Parietal lobe (tissue), 2 donors: Measurements from ENCODE around the gene MYO6. TPM values are rescaled to one million over a fixed set of nuclear protein-coding genes. Genes with fewer than 3 reads are reported as not detected.

ENCODE experiments used
- small RNA-seq: library from RNA; depleted of rRNA; stranded (forward); fragments of <200 nt; gene quantifications from one replicate; pipeline ENCODE3, GENCODE V24; 2014; ENCODE audit warnings: low replicate concordance
- total RNA-seq: library from RNA; depleted of rRNA; stranded (reverse); fragments of >200 nt; gene quantifications from one replicate; pipeline ENCODE4 v1.2.3, GENCODE V29; 2014

MYO6 gene
- total RNA-seq, result 40.1 TPM

DNA sequence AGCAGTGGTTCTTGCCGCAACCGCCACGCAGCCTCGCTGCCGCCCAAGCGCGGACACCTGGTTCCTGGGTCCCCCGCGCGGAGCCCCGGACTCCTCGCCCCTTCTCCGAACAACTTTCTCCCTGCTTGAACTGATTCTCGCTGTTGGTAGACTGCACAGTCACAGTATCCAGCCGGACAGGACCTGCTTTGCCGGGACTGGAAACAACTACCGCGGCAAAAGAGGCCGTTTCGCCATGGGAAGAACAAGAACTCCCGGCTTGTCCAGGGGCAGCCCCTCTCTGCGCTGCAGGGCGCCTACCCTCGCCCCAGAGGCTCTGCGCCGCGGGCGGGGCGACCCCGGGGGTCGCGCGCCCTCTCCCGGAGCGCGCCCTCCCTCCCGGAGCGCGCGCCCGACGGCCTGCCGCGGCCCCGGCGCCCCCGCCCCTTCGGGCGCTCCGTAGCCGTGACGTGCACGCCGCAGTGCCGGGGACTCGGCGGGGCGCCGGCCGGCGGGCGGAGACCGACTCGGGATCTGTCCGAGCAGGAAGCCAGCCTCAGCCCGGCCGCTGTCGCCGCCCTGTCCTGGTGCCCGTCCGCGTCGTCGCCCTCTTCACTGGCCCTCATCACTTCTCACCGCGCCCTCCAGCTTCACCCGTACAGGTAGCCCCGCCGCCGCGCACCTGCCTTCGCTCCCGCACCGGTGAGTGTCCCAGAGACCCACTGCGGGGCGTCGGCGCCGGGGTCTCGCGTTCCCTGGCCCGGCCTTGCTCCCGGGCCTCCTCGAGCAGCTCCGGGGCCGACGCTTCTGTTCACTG is at the start of gene MYO6:
TSS of gene MYO6 (plus strand) at position 497 of the 796 bp plus-strand sequence. CDS start 68,309 bp downstream, outside the sequence.

Small RNA genes lying within 50 kb of the gene (small RNA-seq; reads per million reads assigned to genes)
- not detected for gene RF00019
- gene RNA5SP209, result not detected
- gene RNU6-155P, result not detected

Other genes starting within 250 kb of the MYO6 start
- gene SENP6, start 147.4 kb upstream of the MYO6 start, total RNA-seq, result 319 TPM